ENCODE results near the gene TAOK2. TPM values are rescaled to one million over a fixed set of nuclear protein-coding genes. Genes with fewer than 3 reads are reported as not detected.

The TAOK2 gene
- total RNA-seq, 1 donor from 2014 or later: 35.0 TPM

DNA sequence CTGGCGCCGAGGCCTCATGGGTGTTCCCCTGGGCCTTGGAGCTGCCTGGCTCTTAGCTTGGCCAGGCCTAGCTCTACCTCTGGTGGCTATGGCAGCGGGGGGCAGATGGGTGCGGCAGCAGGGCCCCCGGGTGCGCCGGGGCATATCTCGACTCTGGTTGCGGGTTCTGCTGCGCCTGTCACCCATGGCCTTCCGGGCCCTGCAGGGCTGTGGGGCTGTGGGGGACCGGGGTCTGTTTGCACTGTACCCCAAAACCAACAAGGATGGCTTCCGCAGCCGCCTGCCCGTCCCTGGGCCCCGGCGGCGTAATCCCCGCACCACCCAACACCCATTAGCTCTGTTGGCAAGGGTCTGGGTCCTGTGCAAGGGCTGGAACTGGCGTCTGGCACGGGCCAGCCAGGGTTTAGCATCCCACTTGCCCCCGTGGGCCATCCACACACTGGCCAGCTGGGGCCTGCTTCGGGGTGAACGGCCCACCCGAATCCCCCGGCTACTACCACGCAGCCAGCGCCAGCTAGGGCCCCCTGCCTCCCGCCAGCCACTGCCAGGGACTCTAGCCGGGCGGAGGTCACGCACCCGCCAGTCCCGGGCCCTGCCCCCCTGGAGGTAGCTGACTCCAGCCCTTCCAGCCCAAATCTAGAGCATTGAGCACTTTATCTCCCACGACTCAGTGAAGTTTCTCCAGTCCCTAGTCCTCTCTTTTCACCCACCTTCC lies 13.9 kb downstream of the TAOK2 start:
- peaks cover 0 to 7% (median 2%) of the 10 kb centered on the region in 3 donors for H3K4me1 ChIP-seq (ENCODE audit: control insufficient read depth in 3 of 3, insufficient read depth in 3 of 3, low read length in 3 of 3)
- H3K9me3 ChIP-seq (ENCODE audit: control insufficient read depth in 3 of 3, low read length in 3 of 3): no peaks in the 10 kb centered on the region
- no peak overlapping the region for H3K4me3 ChIP-seq (ENCODE audit: low read length in 3 of 3)
- H3K27ac ChIP-seq (ENCODE audit: low read depth, low read length): no peak overlapping the region
- H3K27me3 ChIP-seq (ENCODE audit: control insufficient read depth in 3 of 3, insufficient read depth in 3 of 3, low read length in 3 of 3): no peaks in the 10 kb centered on the region
- H3K9ac ChIP-seq (ENCODE audit: low read depth in 1 of 3, low read length in 3 of 3): no peak overlapping the region
- peaks cover 80 to 91% (median 87%) of the 10 kb centered on the region in 3 donors for H3K36me3 ChIP-seq (ENCODE audit: control insufficient read depth in 3 of 3, insufficient read depth in 3 of 3, low read length in 3 of 3)

DNA sequence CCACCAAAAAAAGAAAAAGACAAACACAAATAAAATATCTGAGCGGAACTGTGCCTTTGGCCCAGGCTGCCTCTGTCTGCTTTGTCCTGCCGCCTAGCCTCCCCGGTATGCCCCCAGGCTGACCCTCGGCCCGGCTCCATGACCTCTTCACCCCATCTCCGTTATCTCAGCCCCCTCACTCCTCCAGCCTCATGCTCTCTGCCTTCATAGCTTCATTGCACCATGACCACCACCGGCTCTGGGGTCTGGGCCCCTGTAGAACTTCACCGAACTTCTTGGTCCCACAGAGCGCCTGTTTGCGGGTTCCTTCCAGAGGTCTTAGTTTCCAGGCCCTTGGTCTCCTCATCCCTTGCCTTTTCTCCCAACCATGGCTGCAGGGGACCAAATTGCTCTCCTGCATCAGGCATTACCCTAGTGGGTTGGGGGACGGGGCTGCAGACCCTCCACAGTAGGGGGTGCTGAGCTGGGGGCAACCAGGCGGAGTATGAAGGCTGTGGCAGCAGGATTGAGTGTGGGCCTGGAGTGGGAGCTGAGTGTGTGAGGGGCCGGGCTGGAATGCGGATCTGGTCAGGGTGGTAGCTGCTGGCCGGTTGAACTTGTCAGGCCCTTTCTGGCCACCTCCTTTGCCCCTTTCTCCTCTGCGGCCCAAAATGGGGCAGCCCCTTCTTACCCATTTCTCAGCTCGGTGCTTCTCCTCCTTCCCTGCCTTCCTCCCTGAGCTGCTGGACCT lies 14.8 kb downstream of the TAOK2 start:
- Histone ChIP-seq H3K27ac (ENCODE audit: low read depth, low read length) (no peak overlapping the region), H3K9me3 (ENCODE audit: control insufficient read depth in 3 of 3, low read length in 3 of 3) (no peaks in the 10 kb centered on the region), H3K36me3 (ENCODE audit: control insufficient read depth in 3 of 3, insufficient read depth in 3 of 3, low read length in 3 of 3) (peaks cover 80 to 91% (median 84%) of the 10 kb centered on the region in 3 donors), H3K4me1 (ENCODE audit: control insufficient read depth in 3 of 3, insufficient read depth in 3 of 3, low read length in 3 of 3) (peaks cover 0 to 9% (median 2%) of the 10 kb centered on the region in 3 donors), H3K27me3 (ENCODE audit: control insufficient read depth in 3 of 3, insufficient read depth in 3 of 3, low read length in 3 of 3) (no peaks in the 10 kb centered on the region), H3K9ac (ENCODE audit: low read depth in 1 of 3, low read length in 3 of 3) (no peak overlapping the region), H3K4me3 (ENCODE audit: low read length in 3 of 3) (no peak overlapping the region)

DNA sequence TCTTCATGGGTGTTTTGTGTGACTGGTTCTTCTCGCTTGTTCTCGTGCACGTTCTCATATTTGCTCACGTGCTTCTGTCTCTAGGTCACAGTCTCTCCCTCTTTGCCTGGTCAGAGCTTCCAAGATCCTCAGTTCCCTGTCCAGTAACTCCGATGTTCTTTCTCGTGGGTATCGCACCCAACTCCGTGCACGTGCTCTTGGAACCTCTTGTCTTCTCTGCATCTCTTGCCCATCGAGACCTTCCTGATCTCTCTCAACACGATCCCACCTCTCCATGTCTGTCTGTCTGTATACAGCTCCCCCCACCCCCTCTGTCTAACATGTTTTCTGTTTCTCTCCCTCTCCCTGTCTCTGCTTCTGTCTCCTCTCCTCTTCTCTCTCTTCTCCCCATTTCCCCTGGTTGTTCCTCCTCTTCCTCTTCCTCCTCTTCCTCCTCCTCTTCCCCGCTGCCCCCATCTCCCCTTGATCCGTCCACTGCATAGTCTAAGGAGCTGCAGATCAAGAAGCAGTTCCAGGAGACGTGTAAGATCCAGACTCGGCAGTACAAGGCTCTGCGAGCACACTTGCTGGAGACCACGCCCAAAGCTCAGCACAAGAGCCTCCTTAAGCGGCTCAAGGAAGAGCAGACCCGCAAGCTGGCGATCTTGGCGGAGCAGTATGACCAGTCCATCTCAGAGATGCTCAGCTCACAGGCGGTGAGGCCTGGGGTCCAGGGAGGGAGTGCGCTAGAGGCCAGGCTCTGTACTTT lies 15.6 kb downstream of the TAOK2 start:
- Histone ChIP-seq H3K4me3 (ENCODE audit: low read length in 3 of 3) (no peak overlapping the region), H3K36me3 (ENCODE audit: control insufficient read depth in 3 of 3, insufficient read depth in 3 of 3, low read length in 3 of 3) (peaks cover 77 to 87% (median 80%) of the 10 kb centered on the region in 3 donors), H3K27me3 (ENCODE audit: control insufficient read depth in 3 of 3, insufficient read depth in 3 of 3, low read length in 3 of 3) (no peaks in the 10 kb centered on the region), H3K27ac (ENCODE audit: low read depth, low read length) (no peak overlapping the region), H3K4me1 (ENCODE audit: control insufficient read depth in 3 of 3, insufficient read depth in 3 of 3, low read length in 3 of 3) (peaks cover under 1 to 12% (median 4%) of the 10 kb centered on the region in 3 donors), H3K9me3 (ENCODE audit: control insufficient read depth in 3 of 3, low read length in 3 of 3) (no peaks in the 10 kb centered on the region), H3K9ac (ENCODE audit: low read depth in 1 of 3, low read length in 3 of 3) (no peak overlapping the region)

DNA sequence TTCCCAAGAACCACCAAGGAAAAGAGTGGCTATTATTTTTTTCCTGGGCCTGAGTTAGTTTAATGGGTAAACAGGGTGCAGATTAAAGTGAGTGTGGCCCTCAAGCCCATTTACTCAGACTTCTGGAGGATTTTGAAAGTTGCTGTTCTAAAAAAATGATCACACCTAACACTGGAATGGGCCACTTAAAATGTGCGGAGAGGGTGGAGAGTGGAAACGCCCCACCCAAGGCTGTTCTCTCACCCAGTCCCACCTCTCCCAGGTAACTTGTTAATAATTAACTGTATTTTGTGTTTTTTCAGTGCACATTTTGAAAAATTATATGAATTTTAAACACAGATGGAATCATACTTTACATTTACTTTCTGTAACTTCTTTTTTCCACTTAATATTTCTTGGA lies 16.4 kb downstream of the TAOK2 start:
- Histone ChIP-seq H3K4me1 (ENCODE audit: control insufficient read depth in 3 of 3, insufficient read depth in 3 of 3, low read length in 3 of 3) (peaks cover 8 to 16% (median 10%) of the 10 kb centered on the region in 3 donors), H3K27me3 (ENCODE audit: control insufficient read depth in 3 of 3, insufficient read depth in 3 of 3, low read length in 3 of 3) (no peaks in the 10 kb centered on the region), H3K36me3 (ENCODE audit: control insufficient read depth in 3 of 3, insufficient read depth in 3 of 3, low read length in 3 of 3) (peaks cover 70 to 79% (median 73%) of the 10 kb centered on the region in 3 donors)

DNA sequence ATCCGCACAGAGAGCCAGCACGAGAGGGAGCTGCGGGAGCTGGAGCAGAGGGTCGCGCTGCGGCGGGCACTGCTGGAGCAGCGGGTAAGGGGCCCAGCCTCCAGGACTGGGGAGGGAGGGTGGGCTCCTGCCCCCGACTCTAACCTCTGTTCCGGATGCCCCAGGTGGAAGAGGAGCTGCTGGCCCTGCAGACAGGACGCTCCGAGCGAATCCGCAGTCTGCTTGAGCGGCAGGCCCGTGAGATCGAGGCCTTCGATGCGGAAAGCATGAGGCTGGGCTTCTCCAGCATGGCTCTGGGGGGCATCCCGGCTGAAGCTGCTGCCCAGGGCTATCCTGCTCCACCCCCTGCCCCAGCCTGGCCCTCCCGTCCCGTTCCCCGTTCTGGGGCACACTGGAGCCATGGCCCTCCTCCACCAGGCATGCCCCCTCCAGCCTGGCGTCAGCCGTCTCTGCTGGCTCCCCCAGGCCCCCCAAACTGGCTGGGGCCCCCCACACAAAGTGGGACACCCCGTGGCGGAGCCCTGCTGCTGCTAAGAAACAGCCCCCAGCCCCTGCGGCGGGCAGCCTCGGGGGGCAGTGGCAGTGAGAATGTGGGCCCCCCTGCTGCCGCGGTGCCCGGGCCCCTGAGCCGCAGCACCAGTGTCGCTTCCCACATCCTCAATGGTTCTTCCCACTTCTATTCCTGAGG lies 17.4 kb downstream of the TAOK2 start:
- Histone ChIP-seq H3K4me3 (ENCODE audit: low read length in 3 of 3) (no peak overlapping the region), H3K9ac (ENCODE audit: low read depth in 1 of 3, low read length in 3 of 3) (no peak overlapping the region), H3K36me3 (ENCODE audit: control insufficient read depth in 3 of 3, insufficient read depth in 3 of 3, low read length in 3 of 3) (peaks cover 60 to 69% (median 63%) of the 10 kb centered on the region in 3 donors), H3K4me1 (ENCODE audit: control insufficient read depth in 3 of 3, insufficient read depth in 3 of 3, low read length in 3 of 3) (peaks cover 11 to 24% (median 13%) of the 10 kb centered on the region in 3 donors), H3K9me3 (ENCODE audit: control insufficient read depth in 3 of 3, low read length in 3 of 3) (no peaks in the 10 kb centered on the region), H3K27me3 (ENCODE audit: control insufficient read depth in 3 of 3, insufficient read depth in 3 of 3, low read length in 3 of 3) (peaks cover 0 to 3% (median 0%) of the 10 kb centered on the region in 3 donors), H3K27ac (ENCODE audit: low read depth, low read length) (no peak overlapping the region)

More for the DNA sequence above, 16.4 kb downstream of the TAOK2 start:
- H3K9me3 ChIP-seq (ENCODE audit: control insufficient read depth in 3 of 3, low read length in 3 of 3): no peaks in the 10 kb centered on the region
- no peak overlapping the region for H3K27ac ChIP-seq (ENCODE audit: low read depth, low read length)
- H3K4me3 ChIP-seq (ENCODE audit: low read length in 3 of 3): no peak overlapping the region
- H3K9ac ChIP-seq (ENCODE audit: low read depth in 1 of 3, low read length in 3 of 3): no peak overlapping the region

DNA sequence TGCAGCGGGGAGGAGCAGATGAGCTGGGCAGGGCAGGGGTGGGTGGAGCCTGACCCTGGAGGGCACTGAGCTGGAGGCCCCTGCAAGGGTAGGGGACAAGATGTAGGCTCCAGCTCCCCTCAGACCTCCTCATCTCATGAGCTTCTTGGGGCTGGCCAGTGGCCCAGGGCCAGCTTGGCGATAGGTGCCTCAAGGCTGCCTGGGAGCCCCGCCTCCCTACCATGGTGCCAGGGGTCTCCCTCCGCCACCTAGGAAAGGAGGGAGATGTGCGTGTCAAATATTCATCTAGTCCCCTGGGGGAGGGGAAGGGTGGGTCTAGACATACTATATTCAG lies 17.9 kb downstream of the TAOK2 start:
- H3K9ac ChIP-seq (ENCODE audit: low read depth in 1 of 3, low read length in 3 of 3): no peak overlapping the region
- no peak overlapping the region for H3K4me3 ChIP-seq (ENCODE audit: low read length in 3 of 3)
- H3K9me3 ChIP-seq (ENCODE audit: control insufficient read depth in 3 of 3, low read length in 3 of 3): no peaks in the 10 kb centered on the region
- H3K27ac ChIP-seq (ENCODE audit: low read depth, low read length): no peak overlapping the region
- H3K4me1 ChIP-seq (ENCODE audit: control insufficient read depth in 3 of 3, insufficient read depth in 3 of 3, low read length in 3 of 3): peaks cover 13 to 28% (median 16%) of the 10 kb centered on the region in 3 donors
- H3K36me3 ChIP-seq (ENCODE audit: control insufficient read depth in 3 of 3, insufficient read depth in 3 of 3, low read length in 3 of 3): peaks cover 55 to 64% (median 58%) of the 10 kb centered on the region in 3 donors
- H3K27me3 ChIP-seq (ENCODE audit: control insufficient read depth in 3 of 3, insufficient read depth in 3 of 3, low read length in 3 of 3): peaks cover 0 to 3% (median 0%) of the 10 kb centered on the region in 3 donors

DNA sequence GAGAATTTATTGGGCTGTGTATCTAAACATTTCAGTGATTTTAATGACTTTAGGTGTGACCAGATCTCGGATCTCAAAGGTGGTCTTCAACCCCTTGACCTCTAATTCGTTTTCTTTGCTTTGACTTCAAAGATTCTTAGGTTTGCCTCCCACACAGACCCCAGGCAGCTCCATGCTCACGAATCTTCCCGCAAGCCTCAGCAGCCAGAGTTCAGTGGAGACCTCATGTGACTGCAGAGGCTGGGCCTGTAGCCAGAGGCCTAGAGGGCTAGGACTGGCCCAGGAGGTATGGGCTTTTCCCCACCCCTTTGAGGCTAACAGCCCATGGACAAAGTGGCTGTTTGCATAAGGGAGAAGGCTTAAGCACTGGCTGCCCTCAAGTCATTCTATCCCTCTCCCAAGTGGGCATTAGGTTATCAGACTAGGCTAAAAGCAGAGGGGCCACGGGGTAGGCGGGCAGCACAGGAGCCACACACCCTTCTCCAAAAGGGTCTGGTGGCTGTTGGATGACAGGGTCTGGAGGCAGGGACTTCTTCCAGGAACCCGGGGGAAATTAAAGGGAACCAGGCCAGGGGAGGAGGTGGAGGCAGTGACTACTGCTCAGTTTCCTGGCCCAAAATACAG lies 18.8 kb downstream of the TAOK2 start:
- peaks cover 47 to 58% (median 49%) of the 10 kb centered on the region in 3 donors for H3K36me3 ChIP-seq (ENCODE audit: control insufficient read depth in 3 of 3, insufficient read depth in 3 of 3, low read length in 3 of 3)
- peaks cover 18 to 34% (median 20%) of the 10 kb centered on the region in 3 donors for H3K4me1 ChIP-seq (ENCODE audit: control insufficient read depth in 3 of 3, insufficient read depth in 3 of 3, low read length in 3 of 3)
- no peaks in the 10 kb centered on the region for H3K9me3 ChIP-seq (ENCODE audit: control insufficient read depth in 3 of 3, low read length in 3 of 3)
- peaks cover 0 to 3% (median 0%) of the 10 kb centered on the region in 3 donors for H3K27me3 ChIP-seq (ENCODE audit: control insufficient read depth in 3 of 3, insufficient read depth in 3 of 3, low read length in 3 of 3)
- no peak overlapping the region for H3K9ac ChIP-seq (ENCODE audit: low read depth in 1 of 3, low read length in 3 of 3)
- H3K27ac ChIP-seq (ENCODE audit: low read depth, low read length): no peak overlapping the region
- H3K4me3 ChIP-seq (ENCODE audit: low read length in 3 of 3): no peak overlapping the region

DNA sequence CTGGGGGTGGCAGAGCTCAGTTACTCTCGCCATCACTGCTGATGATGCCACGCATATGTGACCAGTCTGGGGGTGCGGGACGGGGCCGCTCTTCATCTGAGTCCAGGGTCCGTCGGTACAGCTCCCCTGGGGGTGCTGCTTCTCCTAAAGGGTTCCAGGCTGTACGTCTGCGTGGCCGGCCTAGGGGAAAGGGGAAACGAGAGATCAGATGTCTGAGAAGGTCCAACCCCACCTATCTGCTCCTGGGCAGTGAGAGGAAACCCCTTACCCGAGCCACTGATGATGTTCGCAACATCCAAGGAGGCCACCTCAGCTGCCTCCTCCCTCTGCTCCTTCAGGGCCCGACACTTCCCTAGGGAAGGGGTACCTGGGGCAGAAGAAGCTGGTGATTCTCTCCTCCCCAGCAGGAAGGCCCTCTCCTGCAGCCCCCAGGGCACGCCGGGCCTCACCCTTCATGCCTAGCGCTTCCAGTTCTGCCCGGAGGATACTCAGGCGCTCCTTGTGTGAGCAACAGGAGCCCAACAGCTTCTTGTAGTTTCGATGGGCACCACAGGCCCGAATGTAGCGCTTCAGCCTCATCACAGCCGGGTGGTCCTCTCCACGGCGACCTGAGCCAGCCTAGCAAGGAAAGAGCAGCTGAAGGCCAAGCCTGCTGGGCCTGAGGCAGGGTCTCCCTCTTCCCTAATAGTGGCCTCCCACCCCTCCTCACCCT lies 19.7 kb downstream of the TAOK2 start:
- H3K36me3 ChIP-seq (ENCODE audit: control insufficient read depth in 3 of 3, insufficient read depth in 3 of 3, low read length in 3 of 3): peaks cover 41 to 54% (median 44%) of the 10 kb centered on the region in 3 donors
- no peaks in the 10 kb centered on the region for H3K9me3 ChIP-seq (ENCODE audit: control insufficient read depth in 3 of 3, low read length in 3 of 3)
- peaks cover 0 to 3% (median 0%) of the 10 kb centered on the region in 3 donors for H3K27me3 ChIP-seq (ENCODE audit: control insufficient read depth in 3 of 3, insufficient read depth in 3 of 3, low read length in 3 of 3)
- peaks cover 18 to 34% (median 20%) of the 10 kb centered on the region in 3 donors for H3K4me1 ChIP-seq (ENCODE audit: control insufficient read depth in 3 of 3, insufficient read depth in 3 of 3, low read length in 3 of 3)
- no peak overlapping the region for H3K4me3 ChIP-seq (ENCODE audit: low read length in 3 of 3)
- no peak overlapping the region for H3K27ac ChIP-seq (ENCODE audit: low read depth, low read length)
- no peak overlapping the region for H3K9ac ChIP-seq (ENCODE audit: low read depth in 1 of 3, low read length in 3 of 3)

Measured in skeletal muscle tissue (tissue), 4 donors.